GM12892 (cell line): ENCODE results near the gene ATP13A1.

Experiments
- POLR2A ChIP-seq: IDR thresholded peaks from 2 replicates; pipeline ENCODE4 v1.6.1; 2011; ENCODE audit warnings: low read depth, low read length, control low read depth
- POLR2AphosphoS5 ChIP-seq: IDR thresholded peaks from 2 replicates; pipeline ENCODE4 v1.6.1; 2011; ENCODE audit warnings: low read depth, low read length, control low read depth
- TAF1 ChIP-seq: IDR thresholded peaks from 2 replicates; pipeline ENCODE4 v1.6.1; 2011; ENCODE audit warnings: low read depth, mild to moderate bottlenecking, control low read depth, low read length, borderline replicate concordance

DNA sequence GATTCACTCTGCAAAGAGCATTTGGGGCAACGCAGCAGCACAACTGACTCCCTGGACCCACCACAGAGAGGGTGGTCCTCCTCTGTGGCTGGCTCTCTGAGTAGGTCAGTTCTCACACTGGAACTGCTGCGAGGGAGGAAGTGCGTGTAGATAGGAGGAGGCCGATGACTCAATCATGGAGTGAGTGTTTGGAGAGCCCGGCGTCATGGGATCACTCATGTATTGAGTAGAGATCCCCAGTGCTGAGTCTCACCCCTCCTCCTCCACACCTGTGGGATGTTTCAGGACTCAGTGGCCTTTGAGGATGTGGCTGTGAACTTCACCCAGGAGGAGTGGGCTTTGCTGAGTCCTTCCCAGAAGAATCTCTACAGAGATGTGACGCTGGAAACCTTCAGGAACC, 14.1 kb upstream of the ATP13A1 start:
- TF ChIP-seq TAF1 (no peak), POLR2AphosphoS5 (no peak), POLR2A (no peak)
